Liver (tissue), 9 donors: ENCODE data around the gene MYO15B. TPM values are rescaled to one million over a fixed set of nuclear protein-coding genes. Genes with fewer than 3 reads are reported as not detected.

ENCODE experiments used
- DNase-seq: peaks from one replicate; pipeline ENCODE4 v3.0.0-alpha.2; 2017; ENCODE audit warnings: low spot score
- H3K27ac ChIP-seq, 2 donors: one replicate each; pipeline ENCODE4 v1.7.0; 2013; ENCODE audit warnings: inconsistent platforms in 2 of 2, low read length in 2 of 2, control low read depth in 1 of 2, low read depth in 1 of 2, mild to moderate bottlenecking in 1 of 2
- H3K27me3 ChIP-seq, 4 donors: one replicate each; pipeline versions ENCODE4 v1.6.1 to v1.7.0; 2013; ENCODE audit warnings: low read length in 3 of 4, inconsistent platforms in 1 of 4, mild to moderate bottlenecking in 1 of 4, moderate library complexity in 1 of 4; ENCODE audit not compliant: control insufficient read depth in 4 of 4, insufficient read depth in 4 of 4
- H3K36me3 ChIP-seq, 4 donors: one replicate each; pipeline versions ENCODE4 v1.6.1 to v1.7.0; 2013; ENCODE audit warnings: low read length in 3 of 4, mild to moderate bottlenecking in 3 of 4, low read depth in 1 of 4, moderate library complexity in 1 of 4; ENCODE audit not compliant: control insufficient read depth in 4 of 4, insufficient read depth in 3 of 4
- H3K4me1 ChIP-seq, 4 donors: one replicate each; pipeline versions ENCODE4 v1.6.1 to v1.7.0; 2013; ENCODE audit warnings: low read length in 3 of 4, mild to moderate bottlenecking in 3 of 4, moderate library complexity in 1 of 4; ENCODE audit not compliant: control insufficient read depth in 4 of 4, insufficient read depth in 4 of 4
- H3K4me3 ChIP-seq, 3 donors: one replicate each; pipeline versions ENCODE4 v1.6.1 to v1.7.0; 2013; ENCODE audit warnings: low read length in 3 of 3, control low read depth in 1 of 3, low read depth in 1 of 3, mild to moderate bottlenecking in 1 of 3
- H3K9ac ChIP-seq, 2 donors: one replicate each; pipeline ENCODE4 v1.7.0; 2013; ENCODE audit warnings: low read length in 2 of 2, mild to moderate bottlenecking in 2 of 2, moderate library complexity in 2 of 2, control low read depth in 1 of 2, low read depth in 1 of 2
- H3K9me3 ChIP-seq, 4 donors: one replicate each; pipeline versions ENCODE4 v1.6.1 to v1.7.0; 2013; ENCODE audit warnings: low read length in 3 of 4; ENCODE audit not compliant: control insufficient read depth in 4 of 4
- EGR1 ChIP-seq, 2 donors: IDR thresholded peaks; 2 replicates each; pipeline ENCODE4 v1.6.1; 2016 to 2018; ENCODE audit warnings: antibody characterized with exemption in 2 of 2, low read depth in 2 of 2
- FOXA1 ChIP-seq: IDR thresholded peaks from 2 replicates; pipeline ENCODE4 v1.6.1; 2016; ENCODE audit warnings: antibody characterized with exemption
- FOXA2 ChIP-seq: IDR thresholded peaks from 2 replicates; pipeline ENCODE4 v1.6.1; 2016; ENCODE audit warnings: antibody characterized with exemption
- HNF4A ChIP-seq, 2 donors: conservative IDR thresholded peaks; 2 replicates each; pipeline ENCODE4 v1.6.1; 2016; ENCODE audit warnings: antibody characterized with exemption in 2 of 2, mild to moderate bottlenecking in 2 of 2
- NR2F2 ChIP-seq: IDR thresholded peaks from 2 replicates; pipeline ENCODE4 v1.6.1; 2016; ENCODE audit warnings: antibody characterized with exemption
- SP1 ChIP-seq: IDR thresholded peaks from 2 replicates; pipeline ENCODE4 v1.6.1; 2018; ENCODE audit warnings: antibody characterized with exemption, mild to moderate bottlenecking
- TAF1 ChIP-seq: conservative IDR thresholded peaks from 2 replicates; pipeline ENCODE4 v1.6.1; 2016; ENCODE audit warnings: antibody characterized with exemption, mild to moderate bottlenecking
- YY1 ChIP-seq: IDR thresholded peaks from 2 replicates; pipeline ENCODE4 v1.6.1; 2016; ENCODE audit warnings: antibody characterized with exemption, mild to moderate bottlenecking
- WGBS: extraction: QIAGEN DNeasy Blood & Tissue Kit; methylation state at CpG from one replicate; pipeline ENCODE4 v1.1.7; 2013; 5-methylcytosine and 5-hydroxymethylcytosine counted together
- polyA plus RNA-seq, 2 donors: library from polyadenylated mRNA; stranded (reverse) in 1 of 2; unstranded in 1 of 2; fragments of 200-250 nt in 1 of 2; fragments of >200 nt in 1 of 2; fragmentation: Nextera tagmentation in 1 of 2; extraction: Ambion mirVana in 1 of 2; gene quantifications; one replicate each; pipeline versions ENCODE4 v1.2.1 to v1.2.3, GENCODE V29; 2013 to 2015
- total RNA-seq, 2 donors: library from RNA; depleted of rRNA; stranded (reverse); fragments of >200 nt; gene quantifications; one replicate each; pipeline ENCODE4 v1.2.3, GENCODE V29; 2014
- TF ChIP-seq, protein P1 (sequence below): fragments of 150-350 bp; IDR thresholded peaks from 2 replicates; pipeline ENCODE4 v1.5.1; 2017; ENCODE audit warnings: improper control_type of control experiment, low read depth, low read length; ENCODE audit not compliant: missing input control
- TF ChIP-seq, protein P2 (sequence below): IDR thresholded peaks from 2 replicates; pipeline ENCODE4 v1.6.1; 2016; ENCODE audit warnings: antibody characterized with exemption, mild to moderate bottlenecking
- TF ChIP-seq, protein P3 (sequence below): IDR thresholded peaks from 2 replicates; pipeline ENCODE4 v1.6.1; 2016; ENCODE audit warnings: antibody characterized with exemption
- TF ChIP-seq, protein P4 (sequence below): IDR thresholded peaks from 2 replicates; pipeline ENCODE4 v1.6.1; 2016; ENCODE audit warnings: antibody characterized with exemption
- donor health status: healthy.
- donor health status: healthy.
- donor health status: healthy.
- donor health status: healthy.
- donor health status: healthy.

The MYO15B gene
- total and polyA plus RNA-seq, 4 donors, result 13.3 to 34.4 (median 18.0) TPM

DNA sequence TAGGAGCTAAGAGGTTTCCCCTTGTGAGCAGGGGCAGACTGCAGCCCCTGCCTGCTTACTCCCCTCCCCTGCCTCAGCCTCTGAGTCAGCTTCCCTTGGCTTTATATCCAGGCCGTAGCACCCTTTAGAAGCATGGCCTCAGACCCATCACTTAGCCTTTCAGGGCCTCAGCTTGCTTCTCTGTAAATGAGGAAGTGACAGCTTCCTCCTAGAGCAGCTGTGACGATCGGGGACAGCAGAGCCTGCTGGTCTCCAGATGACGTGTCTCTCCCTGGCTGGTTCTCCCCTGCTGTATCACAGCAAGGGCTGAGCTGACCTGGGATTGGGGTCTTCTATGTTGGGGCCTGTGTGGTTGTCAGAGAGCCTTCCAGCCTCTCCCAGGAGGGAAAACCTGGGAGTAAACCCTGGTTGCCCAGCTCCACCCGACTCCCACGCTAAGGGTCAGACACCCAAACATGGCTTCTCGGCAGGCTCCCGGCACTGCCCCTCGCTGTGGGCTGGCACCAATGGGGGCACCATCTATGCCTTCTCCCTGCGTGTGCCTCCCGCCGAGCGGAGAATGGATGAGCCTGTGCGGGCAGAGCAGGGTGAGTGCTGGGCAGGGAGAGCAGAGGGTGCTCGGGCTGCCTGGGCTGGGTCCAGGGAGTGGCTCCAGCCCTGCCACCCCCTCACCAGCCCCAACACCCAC, 16.3 kb upstream of the MYO15B start:
- no peak overlapping the region for H3K9ac ChIP-seq
- H3K4me1 ChIP-seq, result no peaks in the 10 kb centered on the region
- DNase-seq, result peak; percentile 34
- TF ChIP-seq EGR1 (IDR thresholded peaks at IDR 0.05; ENCODE audit: low read depth in 2 of 2), result no peak
- TF ChIP-seq TAF1, result no peak
- no peak for TF ChIP-seq HNF4A (conservative IDR thresholded peaks at IDR 0.05)
- no peak for TF ChIP-seq FOXA1
- no peak overlapping the region for H3K27ac ChIP-seq
- H3K27me3 ChIP-seq, result no peaks in the 10 kb centered on the region
- peaks cover under 1 to 46% (median 23%) of the 10 kb centered on the region in 4 donors for H3K36me3 ChIP-seq
- no peaks in the 10 kb centered on the region for H3K9me3 ChIP-seq
- H3K4me3 ChIP-seq, result no peak overlapping the region
- WGBS, result 91% methylated on average over 15 of the region's 15 CpGs

DNA sequence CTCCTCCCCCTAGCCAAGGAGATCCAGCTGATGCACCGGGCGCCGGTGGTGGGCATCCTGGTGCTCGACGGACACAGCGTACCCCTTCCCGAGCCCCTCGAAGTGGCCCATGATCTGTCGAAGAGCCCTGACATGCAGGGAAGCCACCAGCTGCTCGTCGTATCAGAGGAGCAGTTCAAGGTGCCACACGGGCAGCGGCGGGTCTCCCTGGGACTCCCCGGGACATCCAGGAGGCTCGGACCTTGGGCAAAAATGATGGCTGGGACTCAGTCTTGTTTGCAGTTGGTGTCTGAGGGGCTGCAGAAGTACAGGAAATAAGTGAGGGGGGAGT, 15.8 kb upstream of the MYO15B start:
- Histone ChIP-seq H3K4me1 (no peaks in the 10 kb centered on the region), H3K4me3 (no peak overlapping the region), H3K27ac (no peak overlapping the region), H3K9me3 (no peaks in the 10 kb centered on the region), H3K9ac (no peak overlapping the region), H3K27me3 (no peaks in the 10 kb centered on the region), H3K36me3 (peaks cover 0 to 41% (median 19%) of the 10 kb centered on the region in 4 donors)
- TF ChIP-seq, protein P1, sequence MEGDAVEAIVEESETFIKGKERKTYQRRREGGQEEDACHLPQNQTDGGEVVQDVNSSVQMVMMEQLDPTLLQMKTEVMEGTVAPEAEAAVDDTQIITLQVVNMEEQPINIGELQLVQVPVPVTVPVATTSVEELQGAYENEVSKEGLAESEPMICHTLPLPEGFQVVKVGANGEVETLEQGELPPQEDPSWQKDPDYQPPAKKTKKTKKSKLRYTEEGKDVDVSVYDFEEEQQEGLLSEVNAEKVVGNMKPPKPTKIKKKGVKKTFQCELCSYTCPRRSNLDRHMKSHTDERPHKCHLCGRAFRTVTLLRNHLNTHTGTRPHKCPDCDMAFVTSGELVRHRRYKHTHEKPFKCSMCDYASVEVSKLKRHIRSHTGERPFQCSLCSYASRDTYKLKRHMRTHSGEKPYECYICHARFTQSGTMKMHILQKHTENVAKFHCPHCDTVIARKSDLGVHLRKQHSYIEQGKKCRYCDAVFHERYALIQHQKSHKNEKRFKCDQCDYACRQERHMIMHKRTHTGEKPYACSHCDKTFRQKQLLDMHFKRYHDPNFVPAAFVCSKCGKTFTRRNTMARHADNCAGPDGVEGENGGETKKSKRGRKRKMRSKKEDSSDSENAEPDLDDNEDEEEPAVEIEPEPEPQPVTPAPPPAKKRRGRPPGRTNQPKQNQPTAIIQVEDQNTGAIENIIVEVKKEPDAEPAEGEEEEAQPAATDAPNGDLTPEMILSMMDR, result no peak
- TF ChIP-seq YY1, result no peak
- no peak for TF ChIP-seq NR2F2
- no peak for TF ChIP-seq SP1
- TF ChIP-seq, protein P2, sequence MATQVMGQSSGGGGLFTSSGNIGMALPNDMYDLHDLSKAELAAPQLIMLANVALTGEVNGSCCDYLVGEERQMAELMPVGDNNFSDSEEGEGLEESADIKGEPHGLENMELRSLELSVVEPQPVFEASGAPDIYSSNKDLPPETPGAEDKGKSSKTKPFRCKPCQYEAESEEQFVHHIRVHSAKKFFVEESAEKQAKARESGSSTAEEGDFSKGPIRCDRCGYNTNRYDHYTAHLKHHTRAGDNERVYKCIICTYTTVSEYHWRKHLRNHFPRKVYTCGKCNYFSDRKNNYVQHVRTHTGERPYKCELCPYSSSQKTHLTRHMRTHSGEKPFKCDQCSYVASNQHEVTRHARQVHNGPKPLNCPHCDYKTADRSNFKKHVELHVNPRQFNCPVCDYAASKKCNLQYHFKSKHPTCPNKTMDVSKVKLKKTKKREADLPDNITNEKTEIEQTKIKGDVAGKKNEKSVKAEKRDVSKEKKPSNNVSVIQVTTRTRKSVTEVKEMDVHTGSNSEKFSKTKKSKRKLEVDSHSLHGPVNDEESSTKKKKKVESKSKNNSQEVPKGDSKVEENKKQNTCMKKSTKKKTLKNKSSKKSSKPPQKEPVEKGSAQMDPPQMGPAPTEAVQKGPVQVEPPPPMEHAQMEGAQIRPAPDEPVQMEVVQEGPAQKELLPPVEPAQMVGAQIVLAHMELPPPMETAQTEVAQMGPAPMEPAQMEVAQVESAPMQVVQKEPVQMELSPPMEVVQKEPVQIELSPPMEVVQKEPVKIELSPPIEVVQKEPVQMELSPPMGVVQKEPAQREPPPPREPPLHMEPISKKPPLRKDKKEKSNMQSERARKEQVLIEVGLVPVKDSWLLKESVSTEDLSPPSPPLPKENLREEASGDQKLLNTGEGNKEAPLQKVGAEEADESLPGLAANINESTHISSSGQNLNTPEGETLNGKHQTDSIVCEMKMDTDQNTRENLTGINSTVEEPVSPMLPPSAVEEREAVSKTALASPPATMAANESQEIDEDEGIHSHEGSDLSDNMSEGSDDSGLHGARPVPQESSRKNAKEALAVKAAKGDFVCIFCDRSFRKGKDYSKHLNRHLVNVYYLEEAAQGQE, result no peak
- TF ChIP-seq, protein P3, sequence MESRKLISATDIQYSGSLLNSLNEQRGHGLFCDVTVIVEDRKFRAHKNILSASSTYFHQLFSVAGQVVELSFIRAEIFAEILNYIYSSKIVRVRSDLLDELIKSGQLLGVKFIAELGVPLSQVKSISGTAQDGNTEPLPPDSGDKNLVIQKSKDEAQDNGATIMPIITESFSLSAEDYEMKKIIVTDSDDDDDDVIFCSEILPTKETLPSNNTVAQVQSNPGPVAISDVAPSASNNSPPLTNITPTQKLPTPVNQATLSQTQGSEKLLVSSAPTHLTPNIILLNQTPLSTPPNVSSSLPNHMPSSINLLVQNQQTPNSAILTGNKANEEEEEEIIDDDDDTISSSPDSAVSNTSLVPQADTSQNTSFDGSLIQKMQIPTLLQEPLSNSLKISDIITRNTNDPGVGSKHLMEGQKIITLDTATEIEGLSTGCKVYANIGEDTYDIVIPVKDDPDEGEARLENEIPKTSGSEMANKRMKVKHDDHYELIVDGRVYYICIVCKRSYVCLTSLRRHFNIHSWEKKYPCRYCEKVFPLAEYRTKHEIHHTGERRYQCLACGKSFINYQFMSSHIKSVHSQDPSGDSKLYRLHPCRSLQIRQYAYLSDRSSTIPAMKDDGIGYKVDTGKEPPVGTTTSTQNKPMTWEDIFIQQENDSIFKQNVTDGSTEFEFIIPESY, result no peak
- TF ChIP-seq, protein P4, sequence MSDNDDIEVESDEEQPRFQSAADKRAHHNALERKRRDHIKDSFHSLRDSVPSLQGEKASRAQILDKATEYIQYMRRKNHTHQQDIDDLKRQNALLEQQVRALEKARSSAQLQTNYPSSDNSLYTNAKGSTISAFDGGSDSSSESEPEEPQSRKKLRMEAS, result no peak
- no peak for TF ChIP-seq FOXA2
- TF ChIP-seq FOXA1, result no peak
- 95% methylated on average over 16 of the region's 16 CpGs for WGBS
- DNase-seq, result no peak
